Loucy (cell line): Measurements from ENCODE around the gene SLC12A2.

Source experiments
- H2AFZ ChIP-seq: fragments of 200-600 bp; sonication (generic); 2 replicates; pipeline ENCODE4 v1.6.0; 2016; ENCODE audit warnings: antibody characterized with exemption, mild to moderate bottlenecking, low read length, moderate library complexity
- H3F3A ChIP-seq: fragments of 200-600 bp; 2 replicates; pipeline ENCODE4 v1.6.0; 2016; ENCODE audit warnings: antibody characterized with exemption, low read depth, mild to moderate bottlenecking
- H3K27me3 ChIP-seq: fragments of 200-600 bp; sonication (generic); 2 replicates; pipeline ENCODE4 v1.6.1; 2014; ENCODE audit warnings: low read length, mild to moderate bottlenecking; ENCODE audit not compliant: insufficient read depth, poor library complexity, severe bottlenecking
- H3K36me3 ChIP-seq: fragments of 200-600 bp; sonication (generic); 2 replicates; pipeline ENCODE4 v1.6.1; 2016; ENCODE audit warnings: low read length; ENCODE audit not compliant: insufficient read depth
- H3K4me1 ChIP-seq: fragments of 200-600 bp; sonication (generic); 2 replicates; pipeline ENCODE4 v1.5.1; 2014; ENCODE audit warnings: low read length, mild to moderate bottlenecking; ENCODE audit not compliant: insufficient read depth, poor library complexity, severe bottlenecking
- H3K4me2 ChIP-seq: fragments of 200-600 bp; sonication (generic); 2 replicates; pipeline ENCODE4 v1.6.0; 2014; ENCODE audit warnings: antibody characterized with exemption, low read length, low read depth, mild to moderate bottlenecking; ENCODE audit not compliant: poor library complexity, severe bottlenecking
- H3K4me3 ChIP-seq: fragments of 200-600 bp; sonication (generic); 2 replicates; pipeline ENCODE4 v1.5.1; 2014; ENCODE audit warnings: low read length, mild to moderate bottlenecking, mixed read lengths; ENCODE audit not compliant: poor library complexity, severe bottlenecking
- H3K79me2 ChIP-seq: fragments of 200-600 bp; sonication (generic); 2 replicates; pipeline ENCODE4 v1.6.1; 2014; ENCODE audit warnings: low read length; ENCODE audit not compliant: insufficient read depth
- H3K9ac ChIP-seq: fragments of 200-600 bp; sonication (generic); 2 replicates; pipeline ENCODE4 v1.6.0; 2014; ENCODE audit warnings: mild to moderate bottlenecking, low read depth, low read length, moderate library complexity; ENCODE audit not compliant: poor library complexity, severe bottlenecking
- H3K9me2 ChIP-seq: fragments of 200-600 bp; sonication (generic); replicated peaks from 2 replicates; pipeline ENCODE4 v1.6.1; 2016; ENCODE audit warnings: low read depth, low read length, mixed read lengths
- H3K9me3 ChIP-seq: fragments of 200-600 bp; sonication (generic); 2 replicates; pipeline ENCODE4 v1.6.1; 2014; ENCODE audit warnings: mild to moderate bottlenecking, antibody characterized with exemption, low read length, low read depth; ENCODE audit not compliant: insufficient read depth
- H4K20me1 ChIP-seq: fragments of 200-600 bp; sonication (generic); 2 replicates; pipeline ENCODE4 v1.6.0; 2014; ENCODE audit warnings: antibody characterized with exemption, low read length, mild to moderate bottlenecking; ENCODE audit not compliant: insufficient read depth, poor library complexity, severe bottlenecking
- CTCF ChIP-seq: fragments of 200-600 bp; sonication (generic); conservative IDR thresholded peaks from 2 replicates; pipeline ENCODE4 v1.5.1; 2014; ENCODE audit warnings: mild to moderate bottlenecking, antibody characterized with exemption, low read length
- EZH2phosphoT487 ChIP-seq: fragments of 200-600 bp; IDR thresholded peaks from 2 replicates; pipeline ENCODE4 v1.6.1; 2018; ENCODE audit warnings: antibody characterized with exemption, mild to moderate bottlenecking, moderate library complexity, borderline replicate concordance

SLC12A2 gene

GRCh38 chr5:128135286-128135685 lies 51.7 kb downstream of the SLC12A2 start:
- Histone ChIP-seq H3F3A (no peaks in the 10 kb centered on the region), H3K36me3 (no peaks in the 10 kb centered on the region), H3K9me3 (no peaks in the 10 kb centered on the region), H3K4me3 (no peak overlapping the region), H3K4me2 (no peak overlapping the region), H3K79me2 (no peaks in the 10 kb centered on the region), H3K9me2 (no peaks in the 10 kb centered on the region), H4K20me1 (no peaks in the 10 kb centered on the region), H2AFZ (no peak overlapping the region), H3K9ac (no peak overlapping the region), H3K4me1 (no peaks in the 10 kb centered on the region), H3K27me3 (no peaks in the 10 kb centered on the region)
- TF ChIP-seq CTCF: no peak
- no peak for TF ChIP-seq EZH2phosphoT487

GRCh38 chr5:128143911-128144310 lies 60.3 kb downstream of the SLC12A2 start:
- H3K9ac ChIP-seq: no peak overlapping the region
- no peaks in the 10 kb centered on the region for H3K9me2 ChIP-seq
- H3K4me1 ChIP-seq: no peaks in the 10 kb centered on the region
- no peaks in the 10 kb centered on the region for H4K20me1 ChIP-seq
- no peak overlapping the region for H2AFZ ChIP-seq
- TF ChIP-seq EZH2phosphoT487 (no peak), CTCF (no peak)
- no peaks in the 10 kb centered on the region for H3K9me3 ChIP-seq
- no peaks in the 10 kb centered on the region for H3K27me3 ChIP-seq
- no peak overlapping the region for H3K4me2 ChIP-seq
- H3K4me3 ChIP-seq: no peak overlapping the region
- no peaks in the 10 kb centered on the region for H3F3A ChIP-seq
- no peaks in the 10 kb centered on the region for H3K79me2 ChIP-seq
- H3K36me3 ChIP-seq: no peaks in the 10 kb centered on the region

- Histone ChIP-seq H3K27me3 (no peaks in the 10 kb centered on the region), H4K20me1 (no peaks in the 10 kb centered on the region), H3K9me2 (no peaks in the 10 kb centered on the region), H3F3A (no peaks in the 10 kb centered on the region), H2AFZ (no peak overlapping the region), H3K36me3 (no peaks in the 10 kb centered on the region), H3K9ac (no peak overlapping the region), H3K4me1 (no peaks in the 10 kb centered on the region), H3K79me2 (no peaks in the 10 kb centered on the region), H3K4me2 (no peak overlapping the region), H3K9me3 (no peaks in the 10 kb centered on the region), H3K4me3 (no peak overlapping the region)
- TF ChIP-seq CTCF: no peak
- TF ChIP-seq EZH2phosphoT487: no peak
Observed at GRCh38 chr5:128144491-128144890, 60.9 kb downstream of the SLC12A2 start.
